ENCODE data around the gene PLA2G4E.

DNA sequence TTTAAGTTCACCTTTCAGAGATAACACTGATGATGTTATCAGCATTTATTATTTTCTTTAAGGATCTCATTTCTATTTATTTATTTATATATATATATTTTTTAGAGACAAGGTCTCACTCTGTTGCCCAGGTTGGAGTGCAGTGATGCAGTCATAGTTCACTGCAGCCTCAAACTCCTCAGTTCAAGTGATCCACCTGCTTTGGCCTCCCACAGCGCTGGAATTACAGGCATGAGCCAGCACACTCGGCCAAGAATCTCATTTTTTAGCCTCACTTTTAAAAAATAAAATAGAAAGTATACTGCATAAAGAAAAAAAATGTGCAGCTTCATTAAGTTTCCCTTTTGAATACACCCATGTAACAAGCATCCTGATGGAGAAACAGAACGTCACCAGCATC is 37.9 kb upstream of the PLA2G4E start:
- TF ChIP-seq EZH2 (IDR thresholded peaks at IDR 0.05; ENCODE audit: low read depth) = no peak
- TF ChIP-seq, protein P1, sequence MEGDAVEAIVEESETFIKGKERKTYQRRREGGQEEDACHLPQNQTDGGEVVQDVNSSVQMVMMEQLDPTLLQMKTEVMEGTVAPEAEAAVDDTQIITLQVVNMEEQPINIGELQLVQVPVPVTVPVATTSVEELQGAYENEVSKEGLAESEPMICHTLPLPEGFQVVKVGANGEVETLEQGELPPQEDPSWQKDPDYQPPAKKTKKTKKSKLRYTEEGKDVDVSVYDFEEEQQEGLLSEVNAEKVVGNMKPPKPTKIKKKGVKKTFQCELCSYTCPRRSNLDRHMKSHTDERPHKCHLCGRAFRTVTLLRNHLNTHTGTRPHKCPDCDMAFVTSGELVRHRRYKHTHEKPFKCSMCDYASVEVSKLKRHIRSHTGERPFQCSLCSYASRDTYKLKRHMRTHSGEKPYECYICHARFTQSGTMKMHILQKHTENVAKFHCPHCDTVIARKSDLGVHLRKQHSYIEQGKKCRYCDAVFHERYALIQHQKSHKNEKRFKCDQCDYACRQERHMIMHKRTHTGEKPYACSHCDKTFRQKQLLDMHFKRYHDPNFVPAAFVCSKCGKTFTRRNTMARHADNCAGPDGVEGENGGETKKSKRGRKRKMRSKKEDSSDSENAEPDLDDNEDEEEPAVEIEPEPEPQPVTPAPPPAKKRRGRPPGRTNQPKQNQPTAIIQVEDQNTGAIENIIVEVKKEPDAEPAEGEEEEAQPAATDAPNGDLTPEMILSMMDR (conservative IDR thresholded peaks at IDR 0.05) = no peak

Measured in PC-9 (cell line).